Measurements from ENCODE around the gene AOC3.

- TF ChIP-seq JUN (IDR thresholded peaks at IDR 0.05) (no peak), CEBPB (IDR thresholded peaks at IDR 0.05) (no peak), CTCF (IDR thresholded peaks at IDR 0.05) (no peak), USF2 (IDR thresholded peaks at IDR 0.05) (no peak), RAD21 (conservative IDR thresholded peaks at IDR 0.05 in 1 of 2, IDR thresholded peaks at IDR 0.05 in 1 of 2) (no peak), EP300 (IDR thresholded peaks at IDR 0.05) (no peak), POLR2A (IDR thresholded peaks at IDR 0.05; ENCODE audit: low read length) (no peak), KDM5A (IDR thresholded peaks at IDR 0.05) (no peak), EHMT2 (IDR thresholded peaks at IDR 0.05; ENCODE audit: low read depth) (no peak)
- TF ChIP-seq, protein P1, sequence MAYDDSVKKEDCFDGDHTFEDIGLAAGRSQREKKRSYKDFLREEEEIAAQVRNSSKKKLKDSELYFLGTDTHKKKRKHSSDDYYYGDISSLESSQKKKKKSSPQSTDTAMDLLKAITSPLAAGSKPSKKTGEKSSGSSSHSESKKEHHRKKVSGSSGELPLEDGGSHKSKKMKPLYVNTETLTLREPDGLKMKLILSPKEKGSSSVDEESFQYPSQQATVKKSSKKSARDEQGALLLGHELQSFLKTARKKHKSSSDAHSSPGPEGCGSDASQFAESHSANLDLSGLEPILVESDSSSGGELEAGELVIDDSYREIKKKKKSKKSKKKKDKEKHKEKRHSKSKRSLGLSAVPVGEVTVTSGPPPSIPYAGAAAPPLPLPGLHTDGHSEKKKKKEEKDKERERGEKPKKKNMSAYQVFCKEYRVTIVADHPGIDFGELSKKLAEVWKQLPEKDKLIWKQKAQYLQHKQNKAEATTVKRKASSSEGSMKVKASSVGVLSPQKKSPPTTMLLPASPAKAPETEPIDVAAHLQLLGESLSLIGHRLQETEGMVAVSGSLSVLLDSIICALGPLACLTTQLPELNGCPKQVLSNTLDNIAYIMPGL (CRISPR knock-in tag; IDR thresholded peaks at IDR 0.05; ENCODE audit: borderline replicate concordance) = no peak
Measured at GRCh38 chr17:42857389-42857788, 6.4 kb downstream of the AOC3 start.
